Activated effector memory CD4-positive, alpha-beta T cell treated with Interleukin-2 at 50 U/mL for 16 hours (primary cell): ENCODE results near the gene BRPF1.

Experiments used
- DNase-seq: peaks from one replicate; pipeline ENCODE4 v3.0.0-alpha.2; 2020

Gene BRPF1, protein sequence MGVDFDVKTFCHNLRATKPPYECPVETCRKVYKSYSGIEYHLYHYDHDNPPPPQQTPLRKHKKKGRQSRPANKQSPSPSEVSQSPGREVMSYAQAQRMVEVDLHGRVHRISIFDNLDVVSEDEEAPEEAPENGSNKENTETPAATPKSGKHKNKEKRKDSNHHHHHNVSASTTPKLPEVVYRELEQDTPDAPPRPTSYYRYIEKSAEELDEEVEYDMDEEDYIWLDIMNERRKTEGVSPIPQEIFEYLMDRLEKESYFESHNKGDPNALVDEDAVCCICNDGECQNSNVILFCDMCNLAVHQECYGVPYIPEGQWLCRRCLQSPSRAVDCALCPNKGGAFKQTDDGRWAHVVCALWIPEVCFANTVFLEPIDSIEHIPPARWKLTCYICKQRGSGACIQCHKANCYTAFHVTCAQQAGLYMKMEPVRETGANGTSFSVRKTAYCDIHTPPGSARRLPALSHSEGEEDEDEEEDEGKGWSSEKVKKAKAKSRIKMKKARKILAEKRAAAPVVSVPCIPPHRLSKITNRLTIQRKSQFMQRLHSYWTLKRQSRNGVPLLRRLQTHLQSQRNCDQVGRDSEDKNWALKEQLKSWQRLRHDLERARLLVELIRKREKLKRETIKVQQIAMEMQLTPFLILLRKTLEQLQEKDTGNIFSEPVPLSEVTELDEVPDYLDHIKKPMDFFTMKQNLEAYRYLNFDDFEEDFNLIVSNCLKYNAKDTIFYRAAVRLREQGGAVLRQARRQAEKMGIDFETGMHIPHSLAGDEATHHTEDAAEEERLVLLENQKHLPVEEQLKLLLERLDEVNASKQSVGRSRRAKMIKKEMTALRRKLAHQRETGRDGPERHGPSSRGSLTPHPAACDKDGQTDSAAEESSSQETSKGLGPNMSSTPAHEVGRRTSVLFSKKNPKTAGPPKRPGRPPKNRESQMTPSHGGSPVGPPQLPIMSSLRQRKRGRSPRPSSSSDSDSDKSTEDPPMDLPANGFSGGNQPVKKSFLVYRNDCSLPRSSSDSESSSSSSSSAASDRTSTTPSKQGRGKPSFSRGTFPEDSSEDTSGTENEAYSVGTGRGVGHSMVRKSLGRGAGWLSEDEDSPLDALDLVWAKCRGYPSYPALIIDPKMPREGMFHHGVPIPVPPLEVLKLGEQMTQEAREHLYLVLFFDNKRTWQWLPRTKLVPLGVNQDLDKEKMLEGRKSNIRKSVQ (N-terminal part only)

DNA sequence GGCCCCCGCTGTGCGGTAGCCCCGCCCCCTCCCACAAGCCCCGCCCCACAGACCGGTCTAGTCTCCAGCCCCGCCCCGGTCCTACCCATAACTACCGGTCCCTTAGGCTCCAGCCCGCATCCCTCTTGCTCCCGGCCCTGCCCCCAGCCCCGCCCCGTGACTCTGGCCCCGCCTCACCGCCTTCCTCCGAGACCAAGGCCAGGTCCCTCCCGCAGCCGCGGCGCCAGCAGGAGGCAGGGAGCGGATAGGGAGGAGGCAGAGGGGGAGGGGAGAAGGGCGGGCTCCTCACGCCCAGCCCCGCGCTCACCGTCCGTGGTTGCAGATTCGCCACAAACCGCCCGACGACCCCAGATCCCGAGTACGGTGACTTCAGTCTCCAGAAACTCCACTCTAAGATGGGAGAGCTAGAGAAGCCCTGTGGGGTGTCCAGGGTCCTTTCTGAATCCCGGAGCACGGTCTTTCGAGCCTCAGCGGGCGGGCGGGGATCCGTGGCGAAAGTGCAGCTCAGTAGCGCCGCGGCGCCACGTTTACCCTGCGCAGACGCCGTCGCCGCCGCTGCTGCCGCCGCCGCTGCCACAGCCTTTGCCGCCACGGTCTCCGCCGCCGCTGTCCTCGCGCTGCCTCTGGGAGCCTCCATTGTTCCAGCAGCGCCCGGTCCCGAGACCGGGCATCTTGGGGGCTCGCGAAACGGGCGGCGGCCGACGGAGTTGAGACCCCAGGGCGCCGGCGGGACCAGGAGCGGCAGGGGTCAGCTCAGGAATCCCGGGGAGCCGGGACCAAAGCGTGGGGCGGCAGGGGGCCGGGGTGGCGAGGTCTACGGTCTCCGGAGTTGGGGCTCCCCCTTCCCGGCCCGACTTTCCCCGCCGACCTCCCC is at the start of gene BRPF1:
Gene BRPF1 (plus strand): TSS at position 530 of the 874 bp plus-strand sequence. CDS start 2,406 bp downstream, outside the sequence.
- DNase-seq = peak; percentile 100

DNA sequence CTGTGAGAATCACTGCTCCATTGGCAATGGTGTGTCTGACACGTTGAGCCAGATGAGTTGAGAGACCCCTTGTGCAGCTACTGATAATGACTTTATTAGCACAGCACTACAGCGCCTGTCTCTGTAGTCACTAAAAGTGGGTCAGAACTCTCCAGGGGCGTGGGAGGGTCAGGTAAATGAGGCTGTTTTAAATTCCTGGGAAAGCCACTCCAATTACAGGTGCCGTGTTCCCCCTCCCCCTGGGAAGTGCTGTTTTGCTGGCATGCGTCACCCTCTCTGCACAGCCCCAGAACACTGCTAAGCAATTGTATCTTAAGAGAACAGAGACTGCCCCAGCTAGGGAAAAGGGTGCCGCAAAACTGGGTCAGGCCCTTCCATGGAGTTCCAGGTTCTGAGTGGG is 49.4 kb upstream of the BRPF1 start:
- DNase-seq = no peak

DNA sequence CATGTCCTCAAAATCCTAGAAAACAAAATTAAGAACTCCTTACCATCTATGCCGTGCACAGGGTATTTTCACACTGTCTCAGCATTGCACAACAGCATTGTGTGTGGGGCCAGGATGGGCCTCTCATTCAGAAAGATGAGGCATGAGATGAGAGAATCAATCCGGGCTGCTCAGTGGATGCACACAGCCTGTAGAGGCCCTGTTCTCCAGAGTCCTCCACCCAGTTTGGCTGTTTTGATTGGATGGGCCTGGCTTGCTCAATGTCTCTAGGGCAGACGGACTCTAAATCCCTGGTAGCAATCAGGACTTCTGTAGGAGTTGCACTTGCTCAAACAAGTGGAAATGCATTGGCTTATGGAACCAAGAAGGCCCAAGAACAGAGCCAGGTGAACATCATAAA is 48.1 kb upstream of the BRPF1 start:
- no peak for DNase-seq

DNA sequence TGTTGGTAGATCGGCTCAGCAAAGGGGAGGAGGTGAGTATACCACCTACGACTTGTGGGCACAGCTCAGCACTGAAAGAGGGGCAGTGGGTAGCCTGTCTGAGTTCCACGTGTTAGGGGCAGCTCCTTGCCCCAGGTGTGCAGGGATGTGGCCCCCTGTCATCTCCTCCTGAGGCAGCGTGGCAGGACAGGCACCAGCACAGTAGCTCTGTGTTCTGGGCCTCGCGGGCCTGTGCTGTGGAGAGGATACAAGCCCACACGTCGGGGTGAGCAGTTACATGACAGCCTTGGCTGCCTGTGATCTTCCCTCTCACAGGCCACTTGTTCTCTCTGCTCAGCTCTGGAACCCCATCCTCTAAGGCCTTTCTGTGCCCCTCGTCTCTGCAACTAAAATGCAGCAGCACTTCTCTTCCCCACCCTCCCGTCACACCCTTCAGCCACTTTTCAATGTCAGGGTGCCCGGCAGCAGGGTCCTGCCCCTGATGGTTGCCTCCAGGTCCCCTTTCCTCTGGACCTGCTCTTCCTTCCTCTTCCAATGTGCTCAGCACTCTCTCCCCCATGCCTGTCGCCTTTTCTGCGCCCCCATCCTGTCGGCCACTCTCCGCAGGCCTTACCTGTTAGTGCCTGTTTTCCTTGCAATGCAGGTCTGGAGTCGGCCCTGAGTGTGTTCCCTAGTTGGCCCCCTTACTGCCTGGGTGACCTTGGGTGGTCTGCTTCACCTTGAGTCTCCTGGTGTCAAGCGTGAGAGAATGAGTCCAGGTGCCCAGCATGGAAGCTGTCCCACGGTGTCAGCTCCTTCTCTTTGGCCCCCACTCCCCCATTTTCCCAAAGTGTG is 46.1 kb upstream of the BRPF1 start:
- DNase-seq = no peak

DNA sequence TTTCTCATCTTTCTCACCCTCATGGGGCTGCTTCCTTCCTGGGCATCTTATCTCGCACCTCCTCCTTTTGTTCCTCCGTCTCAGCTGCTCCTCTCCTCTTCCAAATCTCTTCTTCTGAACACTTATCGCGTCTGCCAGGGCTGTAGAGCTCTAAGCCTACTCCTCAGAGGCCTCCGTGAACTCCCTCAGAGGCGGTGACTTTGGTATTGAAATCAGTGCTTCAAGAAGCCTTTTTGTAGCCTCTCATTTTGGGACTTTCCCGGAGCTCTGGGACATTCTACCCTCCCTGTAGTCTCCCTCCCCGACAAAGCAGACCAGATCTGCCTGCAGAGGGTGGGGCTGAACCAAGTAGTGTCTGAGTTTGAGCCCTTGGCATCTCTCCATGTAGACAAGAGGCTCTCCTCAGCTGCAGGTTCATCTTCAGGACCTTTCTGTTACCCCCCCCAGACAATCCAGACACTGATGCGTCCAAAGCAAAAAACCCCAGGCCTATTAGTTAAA is 45.4 kb upstream of the BRPF1 start:
- DNase-seq = no peak

DNA sequence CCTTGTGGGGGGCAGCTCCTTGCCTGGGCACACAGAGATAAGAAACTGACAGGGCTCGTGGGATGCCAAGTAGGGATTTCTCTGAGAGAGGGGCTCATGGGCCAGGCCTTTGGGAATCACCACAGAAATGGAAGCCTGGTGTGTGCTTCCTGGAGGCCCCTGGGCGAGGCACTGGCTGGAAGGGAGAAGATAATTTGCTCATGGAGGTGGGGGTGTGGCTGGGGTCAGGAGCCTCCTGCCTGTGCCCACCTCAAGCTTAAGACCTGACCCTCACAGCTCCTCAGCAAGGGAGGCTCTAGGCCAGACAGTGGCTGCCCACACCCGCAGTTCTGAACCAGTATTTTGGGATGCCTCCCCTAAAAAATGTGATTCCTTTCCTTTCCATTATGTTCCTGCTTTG is 44.8 kb upstream of the BRPF1 start:
- no peak for DNase-seq

DNA sequence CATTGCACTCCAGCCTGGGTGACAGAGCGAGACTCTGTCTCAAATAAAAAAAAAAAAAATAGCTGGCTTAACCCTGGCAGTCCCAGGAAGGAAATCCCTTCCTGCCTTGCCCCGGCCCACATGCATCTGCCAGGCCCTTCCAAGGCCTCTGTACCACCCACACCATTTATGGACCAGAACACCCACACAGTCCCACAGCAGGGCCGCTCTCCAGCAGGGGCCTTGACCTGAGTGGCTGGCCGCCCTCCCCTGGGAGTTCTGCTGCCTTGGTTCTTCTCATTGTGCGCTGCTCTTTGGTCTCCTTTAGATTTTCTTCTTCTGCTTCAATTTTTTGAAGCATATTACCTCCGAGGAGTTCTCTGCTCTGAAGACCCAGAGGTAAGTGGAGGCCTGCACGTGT is 44.0 kb upstream of the BRPF1 start:
- DNase-seq = no peak

DNA sequence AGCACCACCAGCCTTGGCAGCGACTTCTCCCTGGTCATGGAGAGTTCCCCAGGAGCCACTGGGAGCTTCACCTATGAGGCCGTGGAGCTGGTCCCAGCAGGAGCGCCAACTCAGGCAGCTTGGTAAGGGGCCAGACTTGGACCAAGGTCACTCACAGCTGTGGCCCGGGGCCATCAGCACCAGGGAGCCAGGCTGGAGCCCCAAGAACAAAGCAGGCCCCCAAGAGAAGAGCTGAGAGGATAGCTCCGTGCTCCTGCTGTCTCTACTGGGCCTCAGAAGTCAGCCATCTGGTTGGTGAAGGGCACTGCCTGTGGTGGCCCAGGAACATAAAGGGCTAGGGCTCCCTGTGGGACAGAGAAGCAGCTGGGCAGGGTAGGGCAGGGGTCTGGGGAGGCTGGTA is 42.6 kb upstream of the BRPF1 start:
- no peak for DNase-seq

DNA sequence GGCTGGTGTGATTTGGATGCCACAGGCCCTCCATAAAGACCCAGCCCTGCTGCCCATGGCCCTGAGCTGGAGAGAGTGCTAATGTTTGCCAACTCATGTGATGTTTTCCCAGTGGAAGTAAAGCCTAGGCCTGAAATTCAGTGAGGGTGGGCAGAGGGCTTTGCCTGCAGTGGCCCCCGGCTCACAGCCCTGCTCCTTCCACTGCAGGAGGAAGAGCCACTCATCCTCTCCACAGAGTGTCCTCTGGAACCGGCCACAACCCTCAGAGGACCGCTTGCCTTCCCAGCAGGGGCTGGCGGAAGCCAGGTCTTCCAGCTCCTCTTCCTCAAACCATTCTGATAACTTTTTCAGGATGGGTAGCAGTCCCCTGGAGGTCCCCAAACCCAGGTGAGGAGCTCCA is 41.8 kb upstream of the BRPF1 start:
- no peak for DNase-seq

DNA sequence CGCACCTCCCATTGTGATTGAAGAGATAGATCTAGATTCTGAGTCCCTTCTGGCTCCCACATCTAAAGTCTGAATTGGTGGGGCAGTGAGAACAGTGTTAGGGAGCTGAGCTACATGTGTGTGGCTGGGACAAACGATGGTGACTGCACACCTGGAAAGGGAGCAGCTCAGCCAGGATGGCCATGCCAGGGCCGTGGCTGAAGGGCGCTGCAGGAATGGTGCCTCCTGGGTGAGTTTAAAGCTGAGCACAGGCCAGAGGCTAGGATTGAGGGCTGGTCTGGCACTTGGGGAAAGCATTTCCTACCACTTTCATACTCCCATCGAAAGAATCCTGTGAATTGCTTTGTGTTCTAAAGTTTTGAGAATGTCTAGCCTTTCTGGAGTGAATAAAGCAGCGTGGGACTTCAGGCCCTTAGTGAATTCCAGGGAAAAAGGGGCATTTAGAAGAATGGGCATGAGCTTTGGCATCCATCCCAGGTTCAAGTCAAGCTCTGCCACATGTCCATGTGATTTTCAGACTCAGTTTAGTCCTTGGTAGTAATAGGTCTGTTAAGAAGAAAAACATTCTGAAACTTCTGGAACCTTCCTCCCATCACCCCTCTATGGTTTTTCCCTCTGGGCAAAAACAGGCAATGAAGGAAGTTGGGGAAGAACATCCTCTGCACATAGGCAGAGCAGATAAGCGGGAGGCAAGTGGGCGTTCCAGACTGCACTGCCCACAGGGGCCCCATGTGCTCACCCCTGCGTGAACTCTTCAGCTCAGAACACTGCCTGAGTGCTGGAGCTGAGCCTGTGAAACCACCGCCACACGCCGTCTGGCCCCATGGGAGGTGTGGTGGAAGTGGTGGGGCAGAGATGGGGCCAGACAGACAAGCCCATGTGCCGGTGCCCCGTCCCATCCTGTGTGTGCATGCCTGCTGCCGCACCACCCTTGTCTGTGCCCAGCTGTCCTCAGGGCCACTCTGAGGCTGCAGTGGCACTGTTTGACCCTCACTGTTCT is 40.8 kb upstream of the BRPF1 start:
- DNase-seq = no peak

DNA sequence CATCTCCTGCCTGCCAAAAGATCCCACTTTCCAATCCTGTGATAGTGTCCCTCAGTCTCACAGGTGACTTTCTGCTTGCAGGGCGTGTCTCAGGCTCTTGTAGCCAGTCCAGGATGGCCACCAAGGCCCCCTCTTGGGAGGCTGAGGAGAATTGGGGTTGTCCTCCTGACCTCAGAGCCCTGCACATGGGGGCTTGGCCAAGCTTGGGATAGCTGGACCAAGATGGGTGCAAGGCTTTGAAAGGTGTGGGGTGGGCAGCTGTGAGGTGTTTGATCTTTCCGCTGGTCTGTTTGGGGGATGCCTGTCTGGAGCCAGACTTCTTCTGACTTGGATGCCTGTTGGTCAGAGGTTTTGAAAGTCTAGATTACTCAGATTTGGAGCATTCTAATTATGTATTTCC is 39.9 kb upstream of the BRPF1 start:
- DNase-seq = no peak

DNA sequence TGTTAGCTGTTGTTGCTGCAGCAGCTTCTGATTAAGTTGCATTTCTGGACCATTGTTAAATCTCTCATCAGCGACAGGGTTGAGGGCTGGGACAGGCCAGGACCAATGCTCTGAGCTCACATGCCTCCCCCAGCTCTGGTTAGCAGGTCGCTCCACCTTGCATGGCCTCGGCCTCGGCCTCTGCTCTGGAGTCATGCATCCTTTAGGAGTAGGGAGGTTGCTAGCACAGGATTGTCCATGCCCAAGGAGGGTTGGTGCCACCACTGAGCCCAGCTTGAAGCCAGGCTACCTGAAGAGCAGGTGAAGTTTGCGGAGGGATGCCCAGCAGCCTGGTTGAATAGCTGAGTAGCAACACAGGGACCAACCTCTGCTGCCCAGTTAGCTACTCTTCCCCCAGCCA is 39.1 kb upstream of the BRPF1 start:
- DNase-seq = no peak

DNA sequence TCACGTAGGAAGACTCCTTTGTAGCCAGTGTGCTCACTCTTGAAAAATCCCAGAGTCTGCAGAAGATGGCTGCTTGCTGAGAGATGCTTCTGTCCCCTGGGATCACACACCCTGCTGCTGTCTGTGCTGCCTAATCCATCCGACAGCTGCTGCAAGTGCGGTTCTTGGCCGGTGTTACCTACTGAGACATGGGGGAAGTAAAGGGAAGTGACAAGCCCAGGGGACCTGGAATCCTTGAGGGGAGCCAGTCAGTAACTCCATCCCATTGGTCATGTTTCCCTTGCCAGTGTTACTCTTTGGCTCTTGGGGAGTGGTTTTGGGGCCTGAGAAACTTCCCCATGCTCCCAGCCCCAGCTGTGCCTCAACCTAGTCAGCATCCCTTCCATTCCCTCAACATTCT is 36.2 kb upstream of the BRPF1 start:
- no peak for DNase-seq

DNA sequence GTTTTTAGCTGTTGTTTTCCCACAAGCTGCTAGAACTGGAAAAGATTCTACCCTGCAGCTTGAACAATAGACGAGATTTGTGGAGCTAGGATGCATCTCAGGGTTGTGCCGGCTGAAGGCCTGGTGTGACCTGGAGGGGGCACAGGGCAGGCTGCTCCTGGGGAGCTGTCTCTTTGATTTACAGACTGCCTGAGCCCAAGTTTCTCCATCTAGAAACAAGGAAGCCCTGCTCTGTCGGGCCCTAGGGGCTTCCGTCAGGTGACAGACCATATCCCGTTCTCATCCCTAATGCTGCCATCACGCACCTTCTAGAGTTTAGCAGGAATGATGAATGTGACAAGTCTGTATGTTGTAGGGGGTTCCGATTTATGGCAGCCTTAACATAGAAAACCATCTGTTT is 35.8 kb upstream of the BRPF1 start:
- DNase-seq = no peak

DNA sequence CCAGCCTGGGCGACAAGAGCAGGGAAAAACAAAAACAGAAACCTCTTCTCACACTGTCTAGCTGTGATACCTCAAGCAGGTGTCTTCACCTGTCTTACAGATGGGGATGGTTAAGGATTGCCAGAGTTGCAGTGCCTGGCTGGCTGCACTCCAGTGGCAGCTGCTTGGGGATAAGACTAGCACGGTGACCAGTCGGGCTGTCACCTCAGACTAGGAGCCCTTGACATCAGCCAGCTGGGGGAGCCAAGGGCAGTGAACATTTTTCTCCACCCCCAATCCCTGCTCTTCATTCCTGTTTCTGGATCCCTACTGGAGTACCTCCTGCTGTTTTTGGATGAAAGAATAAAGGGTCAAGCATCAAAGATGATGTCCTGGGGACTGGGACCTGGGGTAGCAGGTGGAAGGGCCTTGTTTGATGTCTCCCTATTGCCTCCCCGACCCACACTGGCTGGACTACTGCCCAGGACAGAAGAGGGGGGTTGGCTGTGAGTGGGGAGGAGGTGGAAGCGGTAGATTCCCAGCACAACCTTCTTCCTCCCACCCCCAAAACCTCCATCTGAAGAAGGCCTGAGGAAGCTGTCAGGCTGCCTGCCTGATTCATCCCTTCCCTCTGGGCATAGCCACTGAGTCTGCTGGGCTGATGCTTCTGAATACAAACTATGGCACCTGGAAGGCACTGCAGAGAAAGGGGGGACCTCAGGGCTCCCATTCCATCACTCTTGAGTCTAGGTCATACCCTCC is 34.9 kb upstream of the BRPF1 start:
- no peak for DNase-seq

DNA sequence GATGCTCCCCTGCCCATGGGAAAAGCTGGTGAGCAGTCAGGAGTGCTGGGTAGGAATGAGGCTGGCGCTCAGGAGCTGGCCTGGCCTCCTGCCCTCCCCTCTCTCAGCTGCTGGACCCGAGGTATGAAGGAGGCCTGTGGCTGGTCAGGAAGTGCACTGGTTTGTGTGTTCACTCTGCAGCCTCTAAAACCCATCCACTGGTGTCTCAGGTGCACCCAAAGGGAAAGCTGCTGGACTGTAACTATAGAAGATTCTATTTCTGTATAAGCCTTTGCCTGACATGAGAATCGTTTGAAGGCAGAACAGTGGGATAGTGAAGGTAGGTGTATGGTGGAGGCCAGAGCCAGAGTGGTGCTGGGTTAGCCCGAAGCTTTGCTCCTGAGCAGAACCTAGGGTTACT is 33.6 kb upstream of the BRPF1 start:
- DNase-seq = no peak

DNA sequence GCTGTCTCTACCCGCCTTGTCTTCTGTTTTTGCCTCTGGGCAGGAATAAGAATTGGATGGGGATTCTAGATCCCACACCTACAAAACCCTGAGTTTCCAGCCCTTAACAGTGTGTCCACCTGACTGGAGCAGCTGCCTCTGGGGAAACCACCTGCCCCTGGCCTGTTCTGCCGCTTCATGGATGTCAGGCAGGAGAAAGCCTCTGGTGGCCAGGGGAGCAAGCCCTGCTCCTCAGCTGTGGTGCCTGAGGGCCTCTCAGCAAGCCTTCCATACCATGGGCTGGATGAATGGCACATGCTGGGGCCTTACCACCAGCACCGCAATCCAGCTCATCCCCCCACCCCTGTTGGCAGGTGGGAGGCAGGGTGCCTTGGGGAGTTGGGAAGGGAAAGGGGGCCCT is 33.2 kb upstream of the BRPF1 start:
- no peak for DNase-seq

DNA sequence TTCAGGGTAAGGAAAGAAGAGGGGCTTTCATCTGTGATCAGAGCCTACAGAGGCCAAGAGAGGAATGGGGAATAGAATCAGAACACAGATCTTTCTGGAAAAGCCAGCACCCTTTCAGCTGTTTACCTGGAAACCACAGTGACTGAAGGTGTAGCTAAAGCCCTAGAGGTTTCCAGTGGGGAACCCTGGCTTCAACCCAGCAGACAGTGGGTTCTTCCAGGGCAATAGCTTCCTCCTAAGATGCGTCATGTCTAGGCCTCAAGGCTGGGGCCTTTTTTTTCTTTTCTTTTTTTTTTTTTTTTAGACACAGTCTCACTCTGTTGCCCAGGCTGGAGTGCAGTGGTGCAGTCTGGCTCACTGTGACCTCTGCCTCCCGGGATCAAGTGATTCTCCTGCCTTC is 31.0 kb upstream of the BRPF1 start:
- DNase-seq = no peak

DNA sequence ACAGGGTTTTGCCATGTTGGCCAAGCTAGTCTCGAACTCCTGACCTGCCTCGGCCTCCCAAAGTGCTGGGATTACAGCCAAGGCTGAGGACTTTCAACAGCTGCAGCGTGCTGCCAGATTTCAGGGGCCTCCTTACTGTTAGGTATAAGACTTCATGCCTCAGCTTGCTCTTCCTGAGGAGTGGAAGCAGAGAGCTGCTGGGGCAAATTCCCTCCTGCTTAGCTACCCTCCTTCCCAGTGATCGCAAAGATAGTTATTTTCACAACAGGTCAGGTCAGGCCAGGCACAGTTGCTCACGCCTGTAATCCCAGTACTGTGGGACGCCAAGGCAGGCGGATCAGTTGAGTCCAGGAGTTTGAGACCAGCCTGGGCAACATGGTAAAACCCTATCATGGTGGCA is 30.5 kb upstream of the BRPF1 start:
- DNase-seq = no peak
